GM19351 (cell line): Measurements from ENCODE around the gene IL17B.

Experiments
- ATAC-seq: cut with Tn5 transposase; IDR thresholded peaks from one replicate; pipeline ENCODE4 v1.9.1; 2021; ENCODE audit warnings: mild to moderate bottlenecking, moderate library complexity; ENCODE audit not compliant: unreplicated experiment

The IL17B gene

DNA sequence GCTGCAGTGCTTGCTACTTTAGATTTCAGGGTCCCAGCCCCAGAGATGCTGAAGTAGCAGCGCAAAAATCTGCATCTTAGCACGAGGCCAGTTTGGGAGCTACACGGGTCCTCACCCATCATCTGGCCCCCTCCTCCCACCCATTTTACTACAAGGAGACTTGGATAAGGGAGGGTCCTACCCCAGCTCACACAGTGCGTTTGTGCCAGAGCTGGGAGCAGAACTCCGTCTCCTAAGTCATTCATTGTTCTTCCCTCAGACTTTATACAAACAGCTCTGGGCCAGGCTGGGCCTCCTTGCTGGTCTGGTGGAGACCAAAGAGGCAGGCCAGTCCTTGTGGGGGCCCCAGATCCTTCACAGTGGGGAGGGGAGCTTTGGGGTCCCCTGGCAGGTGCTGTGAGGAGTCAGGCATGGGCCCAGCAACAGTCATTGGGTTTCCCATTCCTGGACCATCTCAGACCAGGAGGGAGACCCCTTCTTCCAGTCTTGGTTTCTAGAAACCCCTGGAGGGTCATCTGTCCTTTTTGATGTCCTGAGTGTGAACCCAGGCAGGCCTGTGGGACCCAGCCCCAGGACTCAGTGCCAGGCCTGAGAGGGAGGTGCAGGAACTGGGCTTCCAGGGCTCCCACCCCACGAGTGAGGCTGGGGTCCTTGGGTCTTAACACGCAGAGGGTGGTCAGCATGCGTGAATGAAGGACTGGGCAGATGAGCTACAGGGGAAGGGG, 2.3 kb upstream of the IL17B start:
- ATAC-seq = peak; percentile 17

DNA sequence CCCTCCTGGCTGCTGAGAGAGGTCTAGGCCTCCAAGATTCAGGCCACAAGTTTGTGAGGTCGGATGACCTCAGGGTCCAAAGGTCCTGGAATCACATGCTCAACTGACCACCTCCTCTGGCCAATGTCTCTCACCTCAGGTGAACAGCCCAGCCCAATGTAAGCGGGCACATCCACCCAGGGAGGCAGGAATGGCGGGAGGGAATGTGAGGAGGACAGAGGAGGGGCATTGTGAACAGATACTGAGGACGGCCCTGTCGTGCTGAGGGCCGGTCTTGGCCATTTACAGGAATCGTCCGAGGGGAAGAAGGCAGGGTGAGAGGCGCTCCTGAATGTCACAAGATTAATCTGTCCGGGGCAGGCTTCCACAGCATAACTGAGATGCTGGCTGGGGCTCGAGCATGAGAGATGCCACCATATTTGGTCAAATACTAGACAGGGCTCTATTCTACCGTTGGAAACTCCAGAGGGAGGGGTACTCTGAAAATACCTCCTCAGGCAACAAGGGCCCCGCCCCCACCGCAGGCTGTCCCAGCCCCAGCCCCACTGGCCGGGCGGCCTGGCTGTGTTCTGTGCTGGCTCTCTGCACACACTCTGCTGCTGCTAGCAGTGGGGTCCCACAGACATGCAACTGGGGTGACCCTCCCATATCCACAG, 1.5 kb upstream of the IL17B start:
- ATAC-seq = no peak

DNA sequence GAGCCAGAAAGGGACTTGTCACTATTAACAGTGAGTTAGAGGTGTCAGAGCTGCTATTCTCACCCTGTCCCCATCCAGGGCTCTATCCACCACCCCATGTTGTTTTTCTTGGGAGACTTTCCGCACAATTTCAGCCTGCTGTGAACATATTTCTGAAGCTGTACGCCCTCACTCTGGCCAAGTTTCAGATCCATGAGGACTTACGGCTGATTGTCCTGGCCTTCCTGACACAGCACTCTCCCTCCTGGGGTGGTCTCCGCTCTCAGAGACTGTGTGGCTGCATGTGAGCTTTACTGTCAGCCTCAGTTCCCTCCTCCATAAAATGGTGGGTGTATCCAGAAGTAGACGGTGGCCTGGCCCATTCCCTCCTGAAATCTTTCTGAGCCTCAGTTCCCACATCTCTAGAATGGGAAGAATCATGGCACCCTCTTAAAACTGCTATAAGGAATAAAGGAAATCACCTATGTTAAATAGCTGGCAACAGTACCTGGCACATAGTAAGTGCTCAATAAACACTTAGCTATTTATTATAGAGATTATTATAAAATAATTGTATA, 804 bp upstream of the IL17B start:
- ATAC-seq = no peak

DNA sequence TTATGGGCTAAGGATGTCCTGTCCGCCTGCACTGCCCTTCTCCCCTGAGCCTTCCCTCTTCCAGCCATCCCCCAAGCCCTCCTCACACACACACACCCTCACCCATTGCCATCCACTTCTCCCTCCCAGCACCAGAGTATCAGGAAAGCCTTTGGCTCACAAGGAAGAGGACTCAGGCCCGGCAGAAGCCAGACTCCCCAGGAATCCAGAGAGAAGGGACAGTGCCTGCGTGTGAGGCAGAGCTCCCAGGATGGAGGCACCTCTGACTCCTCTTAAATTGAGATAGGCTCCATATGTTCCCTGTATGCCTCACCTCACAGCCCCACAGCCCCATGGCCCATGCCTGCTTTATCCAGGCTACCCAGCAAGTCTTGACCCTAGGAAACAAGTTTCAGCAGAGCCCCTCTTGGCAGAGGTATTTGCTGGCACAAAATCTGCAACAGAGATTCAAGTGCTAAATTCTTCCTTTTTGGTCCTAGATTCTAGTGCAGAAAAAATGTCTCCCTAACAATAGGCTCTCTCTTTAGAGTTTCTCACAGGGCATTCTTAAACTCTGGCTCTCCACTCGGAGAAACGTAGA, 761 bp downstream of the IL17B start:
- no peak for ATAC-seq

DNA sequence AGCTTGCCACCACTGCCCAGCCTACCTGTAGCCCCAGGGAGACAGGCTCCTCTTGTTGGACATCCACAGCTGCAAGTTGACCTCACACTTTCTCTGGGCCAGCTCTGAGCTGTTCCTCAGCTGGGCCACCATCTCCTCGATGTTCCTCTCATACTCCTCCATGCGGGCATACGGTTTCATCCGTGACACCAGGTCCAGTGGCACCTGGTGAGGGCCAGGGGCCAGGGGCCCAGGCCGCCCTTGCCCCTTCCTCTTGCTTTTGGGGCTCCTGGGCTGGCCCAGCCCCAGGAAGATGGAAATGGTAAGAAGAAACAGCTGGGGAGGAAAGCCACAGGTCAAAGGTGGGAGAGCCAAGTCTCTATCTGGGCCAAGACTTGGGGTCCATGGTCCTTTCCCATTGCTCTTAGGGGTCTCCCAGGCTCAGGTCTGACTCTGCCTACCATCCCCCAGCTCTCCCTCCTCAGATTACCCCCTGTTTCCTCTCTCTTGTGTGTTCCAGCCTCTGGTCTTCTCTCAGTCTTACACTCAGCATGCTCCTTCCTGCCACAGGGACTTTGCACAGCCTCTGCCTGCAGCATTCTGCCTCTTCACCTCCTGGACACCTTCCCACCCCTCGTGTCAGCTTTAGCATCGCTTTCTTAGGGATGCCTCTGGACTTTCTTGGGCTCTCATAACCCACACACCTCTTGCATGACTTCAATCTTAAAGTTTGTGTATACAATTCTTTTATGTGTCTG, 2.2 kb downstream of the IL17B start:
- ATAC-seq = no peak

DNA sequence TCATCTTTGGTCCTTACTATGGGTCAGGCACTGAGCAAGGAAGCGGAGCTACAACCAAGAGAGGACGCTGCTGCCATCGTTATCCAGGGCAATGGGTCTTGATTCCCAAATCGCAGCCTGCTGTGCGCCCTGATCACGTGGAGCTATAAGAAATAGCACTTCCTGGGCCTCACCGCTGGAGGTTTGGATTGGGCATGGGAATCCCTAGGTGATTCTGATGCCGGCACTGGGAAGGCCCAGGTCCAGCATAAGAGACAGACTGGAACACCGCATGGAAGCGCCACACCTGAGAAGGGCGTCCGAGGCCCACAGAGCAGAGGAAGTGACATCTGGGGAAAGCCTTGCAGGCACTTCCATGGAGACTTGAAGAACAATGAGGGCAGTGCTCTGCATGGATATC, 3.0 kb downstream of the IL17B start:
- ATAC-seq = no peak

DNA sequence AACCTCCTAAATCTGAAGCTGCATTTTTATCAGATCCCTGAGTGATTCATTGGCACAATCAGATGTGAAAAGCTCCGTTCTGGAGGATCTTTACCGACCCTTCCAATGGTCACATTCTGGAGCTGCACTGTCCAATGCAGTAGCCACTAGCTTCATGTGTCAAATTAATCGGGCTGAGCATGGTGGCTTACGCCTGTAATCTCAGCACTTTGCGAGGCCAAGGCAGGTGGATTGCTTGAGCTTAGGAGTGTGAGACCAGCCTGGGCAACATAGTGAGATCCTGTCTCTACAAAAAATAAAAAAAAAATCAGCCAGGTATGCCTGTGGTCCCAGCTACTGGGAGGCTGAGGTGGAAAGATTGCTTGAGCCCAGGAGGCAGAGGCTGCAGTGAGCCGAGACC, 3.7 kb downstream of the IL17B start:
- ATAC-seq = no peak

DNA sequence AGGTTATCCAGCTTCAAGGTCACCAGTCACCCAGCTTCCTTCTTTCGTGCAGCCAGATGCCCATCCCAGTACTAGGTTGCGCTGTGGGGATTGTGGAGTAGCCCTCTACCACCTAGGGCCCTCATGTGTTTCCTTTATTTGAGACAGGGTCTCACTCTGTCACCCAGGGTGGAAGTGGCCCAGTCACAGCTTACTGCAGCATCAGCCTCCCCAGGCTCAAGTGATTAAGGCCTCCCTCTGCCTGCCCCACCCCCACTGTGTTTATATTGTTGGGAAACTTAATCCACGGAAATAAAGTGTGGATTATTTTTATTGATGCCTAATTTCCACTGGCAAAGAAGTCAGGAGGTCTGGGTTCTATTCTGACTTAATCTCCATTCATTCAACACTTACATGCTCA, 4.3 kb downstream of the IL17B start:
- ATAC-seq = no peak

DNA sequence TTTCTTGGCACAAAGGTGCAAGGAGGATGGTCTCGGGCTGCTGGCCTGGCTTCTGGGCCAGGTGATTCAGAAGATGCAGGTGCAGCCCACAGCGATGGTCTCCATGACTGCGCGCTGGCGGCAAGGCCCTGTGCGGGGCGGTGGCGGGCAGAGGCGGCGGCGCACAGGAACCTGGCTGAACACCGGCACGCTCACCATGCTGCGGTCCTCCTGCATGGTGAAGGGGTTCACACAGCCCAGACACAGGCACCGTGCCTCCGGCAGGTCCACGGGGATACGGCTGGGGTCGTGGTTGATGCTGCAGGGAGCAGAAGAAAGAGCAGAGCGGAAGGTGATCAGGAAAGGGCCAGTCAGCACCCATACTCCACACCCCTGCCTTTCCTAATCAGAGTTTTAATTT, 4.8 kb downstream of the IL17B start:
- no peak for ATAC-seq

DNA sequence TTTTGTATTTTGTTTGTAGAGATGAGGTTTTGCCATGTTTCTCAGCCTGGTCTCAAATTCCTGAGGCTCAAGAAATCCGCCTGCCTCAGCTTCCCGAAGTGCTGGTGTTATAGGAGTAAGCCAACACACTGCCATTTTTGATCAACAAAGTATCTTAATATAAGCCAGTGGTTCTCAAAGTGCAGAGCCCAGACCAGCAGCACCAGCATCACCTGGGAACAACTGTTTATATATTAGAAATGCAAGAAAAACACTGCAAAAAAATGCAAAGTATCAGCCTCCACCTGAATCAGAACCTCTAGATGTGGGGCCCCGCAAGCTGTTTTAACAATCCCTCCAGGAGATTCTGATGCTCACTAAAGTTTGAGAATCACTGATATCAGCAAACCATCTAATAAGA, 6.2 kb downstream of the IL17B start:
- no peak for ATAC-seq

DNA sequence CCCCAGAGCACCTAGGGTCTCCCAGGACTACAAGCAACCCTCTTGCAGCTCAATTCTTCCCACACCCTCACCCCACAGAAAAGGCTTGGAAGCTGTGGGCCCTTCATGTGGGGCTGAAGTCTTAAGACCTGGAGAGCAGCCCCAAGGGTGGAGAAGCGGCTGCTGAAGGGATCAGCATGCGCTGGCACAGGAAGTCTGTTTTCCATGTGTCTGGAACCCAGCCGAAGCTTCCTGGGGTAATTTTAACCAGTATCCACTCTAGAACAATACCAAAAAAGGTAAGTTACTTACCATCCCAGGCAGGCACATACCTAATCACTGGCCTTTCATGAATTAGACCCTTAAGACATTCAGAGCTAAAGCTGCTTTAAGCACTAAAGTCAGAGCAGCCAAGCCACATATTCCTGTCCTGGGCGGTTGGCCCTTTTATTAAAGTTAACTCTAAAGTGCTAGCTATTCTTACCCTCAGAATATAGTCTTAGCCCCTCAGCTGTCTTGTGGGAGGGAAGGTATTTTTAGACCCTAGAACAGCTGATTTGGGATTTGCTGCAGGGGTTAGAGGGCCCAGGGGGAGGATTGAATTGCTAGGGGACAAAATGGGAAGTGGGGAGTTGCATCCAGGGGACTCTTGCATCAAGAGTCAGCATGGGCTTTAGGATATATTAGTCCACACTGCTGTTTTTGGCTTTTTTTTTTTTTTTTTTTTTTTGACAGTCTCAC, 6.9 kb downstream of the IL17B start:
- no peak for ATAC-seq

DNA sequence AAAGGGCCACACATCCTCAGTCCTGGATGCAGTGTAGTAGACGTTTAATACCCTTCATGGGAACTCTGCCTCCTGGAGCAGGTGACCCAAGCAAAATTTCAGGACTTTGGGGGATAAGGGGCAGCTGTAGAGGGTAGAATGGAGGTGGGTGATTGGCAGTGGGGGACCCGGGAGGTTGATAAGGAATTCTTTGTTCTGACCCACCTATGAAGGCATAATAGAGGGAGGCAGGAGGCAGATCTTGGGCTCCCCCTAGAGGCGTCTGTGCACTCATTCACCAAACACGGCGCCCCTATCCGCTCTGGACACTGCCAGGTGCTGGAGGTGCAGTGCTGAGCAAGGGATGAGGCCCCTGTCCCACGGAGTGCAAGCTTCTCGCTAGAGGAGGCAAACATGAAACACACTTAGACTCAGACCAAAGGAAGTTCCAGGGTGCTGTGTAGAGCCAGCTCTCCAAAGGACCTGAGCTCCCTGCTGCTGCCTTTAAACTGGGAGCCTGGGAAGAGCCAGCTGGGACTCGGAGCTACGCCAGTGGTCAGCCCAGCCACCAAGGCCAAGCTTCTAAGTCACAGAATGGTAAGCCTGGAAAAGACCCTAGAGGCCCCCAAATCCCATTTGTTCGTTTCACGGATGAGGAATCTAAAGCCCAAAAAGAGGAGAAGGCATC, 7.7 kb downstream of the IL17B start:
- ATAC-seq = peak; percentile 93

DNA sequence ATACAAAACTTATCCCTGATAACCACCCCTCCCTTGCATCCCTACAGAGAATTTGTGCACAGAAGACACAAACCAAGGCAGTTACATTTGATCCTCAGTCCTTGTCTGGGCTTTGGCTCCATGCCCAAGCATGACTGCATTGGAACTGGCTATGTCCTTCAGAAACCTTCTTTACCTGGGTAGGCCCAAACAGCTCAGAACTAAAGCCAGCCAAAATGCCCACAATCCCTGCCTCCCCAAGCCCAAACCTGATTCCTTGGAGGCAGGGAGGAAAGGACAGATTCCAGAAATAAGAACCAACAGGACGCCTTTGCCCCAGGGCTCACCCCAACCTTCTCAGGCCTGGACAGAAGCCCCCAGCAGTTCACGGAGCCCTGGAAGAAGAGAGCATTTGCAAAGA, 8.2 kb downstream of the IL17B start:
- no peak for ATAC-seq

DNA sequence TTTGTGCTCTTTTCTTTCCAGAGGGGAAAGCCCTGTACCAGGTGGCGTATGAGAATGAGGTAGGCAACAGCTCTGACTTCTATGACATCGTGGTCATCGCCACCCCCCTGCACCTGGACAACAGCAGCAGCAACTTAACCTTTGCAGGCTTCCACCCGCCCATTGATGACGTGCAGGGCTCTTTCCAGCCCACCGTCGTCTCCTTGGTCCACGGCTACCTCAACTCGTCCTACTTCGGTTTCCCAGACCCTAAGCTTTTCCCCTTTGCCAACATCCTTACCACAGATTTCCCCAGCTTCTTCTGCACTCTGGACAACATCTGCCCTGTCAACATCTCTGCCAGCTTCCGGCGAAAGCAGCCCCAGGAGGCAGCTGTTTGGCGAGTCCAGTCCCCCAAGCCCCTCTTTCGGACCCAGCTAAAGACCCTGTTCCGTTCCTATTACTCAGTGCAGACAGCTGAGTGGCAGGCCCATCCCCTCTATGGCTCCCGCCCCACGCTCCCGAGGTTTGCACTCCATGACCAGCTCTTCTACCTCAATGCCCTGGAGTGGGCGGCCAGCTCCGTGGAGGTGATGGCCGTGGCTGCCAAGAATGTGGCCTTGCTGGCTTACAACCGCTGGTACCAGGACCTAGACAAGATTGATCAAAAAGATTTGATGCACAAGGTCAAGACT, 11.0 kb downstream of the IL17B start:
- ATAC-seq = no peak

DNA sequence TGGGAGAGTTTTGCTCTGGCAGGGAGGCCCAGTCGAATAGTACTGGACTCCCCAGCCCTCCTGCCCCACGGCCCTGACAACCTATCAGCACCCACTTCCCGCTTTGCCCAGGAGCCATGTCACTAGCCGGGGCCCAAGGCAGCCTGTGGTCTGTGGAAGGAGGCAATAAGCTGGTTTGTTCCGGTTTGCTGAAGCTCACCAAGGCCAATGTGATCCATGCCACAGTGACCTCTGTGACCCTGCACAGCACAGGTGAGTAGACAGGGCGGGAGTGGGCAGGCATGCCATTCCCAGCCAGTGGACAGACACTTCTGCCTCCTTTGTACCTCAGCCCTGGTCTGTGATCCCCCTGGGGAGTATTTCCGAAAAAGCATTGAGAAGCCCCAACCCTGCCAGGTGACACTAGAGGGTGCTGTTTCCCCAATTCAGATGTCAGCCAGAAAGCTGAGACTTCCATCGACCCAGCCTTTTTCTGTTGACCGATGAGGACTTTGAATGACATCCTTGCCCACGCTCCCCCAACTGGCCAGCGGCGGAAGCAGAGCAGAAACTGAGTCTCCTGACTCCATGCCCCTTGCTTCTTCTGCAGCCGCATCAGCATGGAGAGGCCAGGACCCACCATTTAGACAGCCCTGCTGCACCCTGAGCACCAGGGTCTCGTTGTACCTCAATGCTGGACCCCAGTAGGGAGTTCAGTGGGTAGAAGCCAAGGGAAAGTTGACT, 11.7 kb downstream of the IL17B start:
- peak; percentile 78 for ATAC-seq

DNA sequence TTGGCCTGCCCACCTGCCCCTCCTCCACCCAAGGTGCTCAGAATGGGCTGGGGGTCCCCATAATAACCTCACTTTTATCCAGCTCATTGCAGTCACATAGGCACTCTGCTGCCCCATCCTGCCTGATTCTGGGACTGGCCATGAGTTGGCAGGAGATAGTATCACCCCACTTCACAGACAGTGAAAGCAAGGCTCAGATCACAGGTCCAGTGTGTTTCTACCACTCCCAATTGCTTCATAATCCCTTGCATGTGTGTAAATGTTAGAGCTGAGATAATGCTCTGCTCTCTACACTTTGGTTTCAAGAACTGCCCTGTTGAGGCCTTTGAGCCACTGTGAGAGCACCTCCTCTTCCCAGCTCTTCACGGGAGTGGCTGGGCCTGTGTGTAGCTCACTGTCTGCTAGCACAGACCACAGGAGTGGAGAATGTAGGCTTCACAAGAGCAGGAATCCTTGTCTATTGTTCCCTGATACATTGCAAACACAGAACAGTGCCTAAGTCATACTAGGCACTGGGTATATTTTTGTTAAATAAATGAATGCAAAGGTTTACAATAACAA, 12.8 kb downstream of the IL17B start:
- ATAC-seq = no peak

DNA sequence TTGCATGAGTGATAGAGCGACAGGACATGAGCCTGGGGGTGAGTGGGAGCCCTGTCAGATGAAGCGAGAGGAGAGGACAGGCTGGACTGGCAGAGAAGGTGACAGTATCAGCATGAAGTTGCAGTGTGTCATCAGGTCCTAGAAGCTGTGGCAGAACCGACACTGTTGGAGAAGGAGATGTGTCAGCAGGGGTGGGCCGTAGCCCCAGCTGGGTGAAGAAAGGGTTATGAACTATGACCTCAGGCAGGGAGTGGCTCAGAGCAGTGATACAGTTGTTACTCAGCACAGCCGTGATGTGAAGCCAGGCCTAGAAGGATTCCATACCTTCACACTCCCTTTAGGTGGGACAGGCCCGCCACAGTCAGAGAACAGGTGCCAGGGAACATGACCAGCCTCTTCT, 13.7 kb downstream of the IL17B start:
- no peak for ATAC-seq

DNA sequence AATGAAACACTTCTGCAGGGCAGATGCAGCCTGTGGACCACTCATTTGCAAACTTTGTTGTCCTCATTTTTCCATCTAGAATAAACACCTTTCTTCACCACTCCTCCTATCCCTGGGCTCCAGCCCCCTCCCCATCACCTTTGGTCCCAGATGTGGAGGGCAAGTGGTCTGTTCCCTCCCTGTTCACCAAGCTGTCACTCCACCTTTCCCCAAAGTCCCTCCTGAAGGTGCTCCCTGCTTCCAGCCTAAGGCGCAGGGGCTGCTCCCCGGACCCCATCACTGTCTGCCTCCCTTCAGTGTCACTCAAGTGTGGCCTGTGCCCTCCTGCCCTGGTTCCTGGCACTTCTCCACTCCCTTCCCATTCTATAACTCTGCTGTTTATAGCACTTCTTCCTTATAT, 14.4 kb downstream of the IL17B start:
- no peak for ATAC-seq

DNA sequence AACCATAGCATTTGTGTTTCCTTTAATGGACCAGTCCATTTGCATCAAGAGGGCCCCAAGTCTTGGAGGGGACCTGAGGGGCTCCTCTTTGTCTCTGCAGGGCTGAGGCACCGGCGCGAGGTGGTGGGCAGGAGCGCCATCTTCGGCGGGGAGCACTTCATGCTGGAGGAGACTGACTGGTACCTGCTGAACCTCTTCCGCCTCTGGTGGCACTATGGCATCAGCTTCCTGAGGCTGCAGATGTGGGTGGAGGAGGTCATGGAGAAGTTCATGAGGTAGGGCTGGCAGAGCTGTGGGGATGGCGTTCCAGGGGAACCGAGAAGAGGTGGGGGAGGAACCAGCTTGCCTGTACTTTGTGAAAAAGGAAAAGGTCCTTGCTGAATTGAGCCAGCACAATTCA, 15.2 kb downstream of the IL17B start:
- ATAC-seq = no peak
